H1 (cell line): Measurements from ENCODE around the gene HIPK2.

Experiments
- CBX5 ChIP-seq: fragments of 300-800, 300-1000 bp; sonication (generic); IDR thresholded peaks from 2 replicates; pipeline ENCODE4 v1.7.1; 2016; ENCODE audit warnings: antibody characterized with exemption, low read length, low read depth
- CTCF ChIP-seq, 3 experiments: IDR thresholded peaks; 1 replicate in 2 of 3; 2 replicates in 1 of 3; pipeline versions ENCODE4 v1.5.1 to v1.6.1; 2011; ENCODE audit warnings: low read length in 3 of 3, mild to moderate bottlenecking in 3 of 3, inconsistent platforms in 2 of 3, low read depth in 1 of 3, moderate library complexity in 1 of 3; ENCODE audit not compliant: insufficient read depth in 1 of 3; ENCODE audit errors: control extremely low read depth in 1 of 3
- JUN ChIP-seq: IDR thresholded peaks from 2 replicates; pipeline ENCODE4 v1.6.1; 2011; ENCODE audit warnings: low read depth, mild to moderate bottlenecking, improper control_type of control experiment, low read length
- POLR2AphosphoS5 ChIP-seq: IDR thresholded peaks from 2 replicates; pipeline ENCODE4 v1.6.1; 2011; ENCODE audit warnings: low read depth, low read length
- RAD21 ChIP-seq, 2 experiments: IDR thresholded peaks in 1 of 2; conservative IDR thresholded peaks in 1 of 2; 2 replicates each; pipeline ENCODE4 v1.6.1; 2011; ENCODE audit warnings: low read depth in 2 of 2, low read length in 2 of 2, improper control_type of control experiment in 1 of 2, inconsistent platforms in 1 of 2, mild to moderate bottlenecking in 1 of 2, moderate library complexity in 1 of 2
- RBBP5 ChIP-seq: IDR thresholded peaks from 2 replicates; pipeline ENCODE4 v1.7.1; 2012; ENCODE audit warnings: low read depth, mild to moderate bottlenecking, inconsistent platforms, low read length, moderate library complexity, borderline replicate concordance
- SIX5 ChIP-seq: IDR thresholded peaks from 2 replicates; pipeline ENCODE4 v1.6.1; 2011; ENCODE audit warnings: mild to moderate bottlenecking, low read depth, low read length
- SUZ12 ChIP-seq: fragments of 200-600 bp; sonication (generic); IDR thresholded peaks from 2 replicates; pipeline ENCODE4 v1.6.1; 2012; ENCODE audit warnings: mild to moderate bottlenecking, inconsistent platforms, low read length, moderate library complexity, mixed read lengths

- TF ChIP-seq CBX5 (no peak), CTCF (IDR thresholded peaks at IDR 0.05; ENCODE audit: control extremely low read depth in 1 of 3, insufficient read depth in 1 of 3, low read depth in 1 of 3, low read length in 3 of 3) (peak; percentile 88 to 90 (median 90)), RBBP5 (no peak), RAD21 (IDR thresholded peaks at IDR 0.05 in 1 of 2, conservative IDR thresholded peaks at IDR 0.05 in 1 of 2; ENCODE audit: low read depth in 2 of 2, low read length in 2 of 2) (peak; percentile 90 to 93), JUN (no peak), SIX5 (no peak), SUZ12 (no peak), POLR2AphosphoS5 (no peak)
Observed at GRCh38 chr7:139620676-139621344, 157.0 kb downstream of the HIPK2 start.
